Liver (tissue), 9 donors: ENCODE results near the gene CCL19. TPM values are rescaled to one million over a fixed set of nuclear protein-coding genes. Genes with fewer than 3 reads are reported as not detected.

Source experiments
- DNase-seq: peaks from one replicate; pipeline ENCODE4 v3.0.0-alpha.2; 2017; ENCODE audit warnings: low spot score
- H3K27ac ChIP-seq, 2 donors: one replicate each; pipeline ENCODE4 v1.7.0; 2013; ENCODE audit warnings: inconsistent platforms in 2 of 2, low read length in 2 of 2, control low read depth in 1 of 2, low read depth in 1 of 2, mild to moderate bottlenecking in 1 of 2
- H3K27me3 ChIP-seq, 4 donors: one replicate each; pipeline versions ENCODE4 v1.6.1 to v1.7.0; 2013; ENCODE audit warnings: low read length in 3 of 4, inconsistent platforms in 1 of 4, mild to moderate bottlenecking in 1 of 4, moderate library complexity in 1 of 4; ENCODE audit not compliant: control insufficient read depth in 4 of 4, insufficient read depth in 4 of 4
- H3K36me3 ChIP-seq, 4 donors: one replicate each; pipeline versions ENCODE4 v1.6.1 to v1.7.0; 2013; ENCODE audit warnings: low read length in 3 of 4, mild to moderate bottlenecking in 3 of 4, low read depth in 1 of 4, moderate library complexity in 1 of 4; ENCODE audit not compliant: control insufficient read depth in 4 of 4, insufficient read depth in 3 of 4
- H3K4me1 ChIP-seq, 4 donors: one replicate each; pipeline versions ENCODE4 v1.6.1 to v1.7.0; 2013; ENCODE audit warnings: low read length in 3 of 4, mild to moderate bottlenecking in 3 of 4, moderate library complexity in 1 of 4; ENCODE audit not compliant: control insufficient read depth in 4 of 4, insufficient read depth in 4 of 4
- H3K4me3 ChIP-seq, 3 donors: one replicate each; pipeline versions ENCODE4 v1.6.1 to v1.7.0; 2013; ENCODE audit warnings: low read length in 3 of 3, control low read depth in 1 of 3, low read depth in 1 of 3, mild to moderate bottlenecking in 1 of 3
- H3K9ac ChIP-seq, 2 donors: one replicate each; pipeline ENCODE4 v1.7.0; 2013; ENCODE audit warnings: low read length in 2 of 2, mild to moderate bottlenecking in 2 of 2, moderate library complexity in 2 of 2, control low read depth in 1 of 2, low read depth in 1 of 2
- H3K9me3 ChIP-seq, 4 donors: one replicate each; pipeline versions ENCODE4 v1.6.1 to v1.7.0; 2013; ENCODE audit warnings: low read length in 3 of 4; ENCODE audit not compliant: control insufficient read depth in 4 of 4
- CTCF ChIP-seq: fragments of 150-350 bp; IDR thresholded peaks from 2 replicates; pipeline ENCODE4 v1.5.1; 2017; ENCODE audit warnings: improper control_type of control experiment, low read depth, low read length; ENCODE audit not compliant: missing input control
- EGR1 ChIP-seq, 2 donors: IDR thresholded peaks; 2 replicates each; pipeline ENCODE4 v1.6.1; 2016 to 2018; ENCODE audit warnings: antibody characterized with exemption in 2 of 2, low read depth in 2 of 2
- FOXA1 ChIP-seq: IDR thresholded peaks from 2 replicates; pipeline ENCODE4 v1.6.1; 2016; ENCODE audit warnings: antibody characterized with exemption
- FOXA2 ChIP-seq: IDR thresholded peaks from 2 replicates; pipeline ENCODE4 v1.6.1; 2016; ENCODE audit warnings: antibody characterized with exemption
- GABPA ChIP-seq, 2 donors: IDR thresholded peaks in 1 of 2; conservative IDR thresholded peaks in 1 of 2; 2 replicates each; pipeline ENCODE4 v1.6.1; 2016; ENCODE audit warnings: antibody characterized with exemption in 2 of 2, mild to moderate bottlenecking in 1 of 2, moderate library complexity in 1 of 2
- HNF4A ChIP-seq, 2 donors: conservative IDR thresholded peaks; 2 replicates each; pipeline ENCODE4 v1.6.1; 2016; ENCODE audit warnings: antibody characterized with exemption in 2 of 2, mild to moderate bottlenecking in 2 of 2
- HNF4G ChIP-seq: IDR thresholded peaks from 2 replicates; pipeline ENCODE4 v1.6.1; 2016; ENCODE audit warnings: antibody characterized with exemption
- JUND ChIP-seq, 2 donors: IDR thresholded peaks; 2 replicates each; pipeline ENCODE4 v1.6.1; 2016; ENCODE audit warnings: antibody characterized with exemption in 2 of 2
- NR2F2 ChIP-seq: IDR thresholded peaks from 2 replicates; pipeline ENCODE4 v1.6.1; 2016; ENCODE audit warnings: antibody characterized with exemption
- RAD21 ChIP-seq, 2 donors: IDR thresholded peaks; 2 replicates each; pipeline ENCODE4 v1.6.1; 2016; ENCODE audit warnings: antibody characterized with exemption in 2 of 2, mild to moderate bottlenecking in 2 of 2
- RXRA ChIP-seq, 2 donors: IDR thresholded peaks; 2 replicates each; pipeline ENCODE4 v1.6.1; 2017 to 2018; ENCODE audit warnings: antibody characterized with exemption in 2 of 2, mild to moderate bottlenecking in 1 of 2
- SP1 ChIP-seq: IDR thresholded peaks from 2 replicates; pipeline ENCODE4 v1.6.1; 2018; ENCODE audit warnings: antibody characterized with exemption, mild to moderate bottlenecking
- TAF1 ChIP-seq: conservative IDR thresholded peaks from 2 replicates; pipeline ENCODE4 v1.6.1; 2016; ENCODE audit warnings: antibody characterized with exemption, mild to moderate bottlenecking
- YY1 ChIP-seq: IDR thresholded peaks from 2 replicates; pipeline ENCODE4 v1.6.1; 2016; ENCODE audit warnings: antibody characterized with exemption, mild to moderate bottlenecking
- ZBTB33 ChIP-seq: IDR thresholded peaks from 2 replicates; pipeline ENCODE4 v1.6.1; 2016; ENCODE audit warnings: antibody characterized with exemption
- WGBS: extraction: QIAGEN DNeasy Blood & Tissue Kit; methylation state at CpG from one replicate; pipeline ENCODE4 v1.1.7; 2013; 5-methylcytosine and 5-hydroxymethylcytosine counted together
- polyA plus RNA-seq, 2 donors: library from polyadenylated mRNA; stranded (reverse) in 1 of 2; unstranded in 1 of 2; fragments of 200-250 nt in 1 of 2; fragments of >200 nt in 1 of 2; fragmentation: Nextera tagmentation in 1 of 2; extraction: Ambion mirVana in 1 of 2; gene quantifications; one replicate each; pipeline versions ENCODE4 v1.2.1 to v1.2.3, GENCODE V29; 2013 to 2015
- total RNA-seq, 2 donors: library from RNA; depleted of rRNA; stranded (reverse); fragments of >200 nt; gene quantifications; one replicate each; pipeline ENCODE4 v1.2.3, GENCODE V29; 2014
- TF ChIP-seq, protein P1 (sequence below): IDR thresholded peaks from 2 replicates; pipeline ENCODE4 v1.6.1; 2016; ENCODE audit warnings: antibody characterized with exemption
- TF ChIP-seq, protein P2 (sequence below): IDR thresholded peaks from 2 replicates; pipeline ENCODE4 v1.6.1; 2016; ENCODE audit warnings: antibody characterized with exemption, mild to moderate bottlenecking
- donor health status: healthy.
- donor health status: healthy.
- donor health status: healthy.
- donor health status: healthy.
- donor health status: healthy.

Gene CCL19
- total and polyA plus RNA-seq, 4 donors, result 0.33 to 2.9 (median 0.65) TPM; not detected in 1

- H3K9ac ChIP-seq, result no peak overlapping the region
- TF ChIP-seq CTCF (no peak), JUND (IDR thresholded peaks at IDR 0.05) (no peak), FOXA2 (no peak), EGR1 (IDR thresholded peaks at IDR 0.05; ENCODE audit: low read depth in 2 of 2) (no peak), GABPA (IDR thresholded peaks at IDR 0.05 in 1 of 2, conservative IDR thresholded peaks at IDR 0.05 in 1 of 2) (no peak), TAF1 (no peak), SP1 (no peak)
- TF ChIP-seq, protein P1, sequence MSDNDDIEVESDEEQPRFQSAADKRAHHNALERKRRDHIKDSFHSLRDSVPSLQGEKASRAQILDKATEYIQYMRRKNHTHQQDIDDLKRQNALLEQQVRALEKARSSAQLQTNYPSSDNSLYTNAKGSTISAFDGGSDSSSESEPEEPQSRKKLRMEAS, result no peak
- TF ChIP-seq, protein P2, sequence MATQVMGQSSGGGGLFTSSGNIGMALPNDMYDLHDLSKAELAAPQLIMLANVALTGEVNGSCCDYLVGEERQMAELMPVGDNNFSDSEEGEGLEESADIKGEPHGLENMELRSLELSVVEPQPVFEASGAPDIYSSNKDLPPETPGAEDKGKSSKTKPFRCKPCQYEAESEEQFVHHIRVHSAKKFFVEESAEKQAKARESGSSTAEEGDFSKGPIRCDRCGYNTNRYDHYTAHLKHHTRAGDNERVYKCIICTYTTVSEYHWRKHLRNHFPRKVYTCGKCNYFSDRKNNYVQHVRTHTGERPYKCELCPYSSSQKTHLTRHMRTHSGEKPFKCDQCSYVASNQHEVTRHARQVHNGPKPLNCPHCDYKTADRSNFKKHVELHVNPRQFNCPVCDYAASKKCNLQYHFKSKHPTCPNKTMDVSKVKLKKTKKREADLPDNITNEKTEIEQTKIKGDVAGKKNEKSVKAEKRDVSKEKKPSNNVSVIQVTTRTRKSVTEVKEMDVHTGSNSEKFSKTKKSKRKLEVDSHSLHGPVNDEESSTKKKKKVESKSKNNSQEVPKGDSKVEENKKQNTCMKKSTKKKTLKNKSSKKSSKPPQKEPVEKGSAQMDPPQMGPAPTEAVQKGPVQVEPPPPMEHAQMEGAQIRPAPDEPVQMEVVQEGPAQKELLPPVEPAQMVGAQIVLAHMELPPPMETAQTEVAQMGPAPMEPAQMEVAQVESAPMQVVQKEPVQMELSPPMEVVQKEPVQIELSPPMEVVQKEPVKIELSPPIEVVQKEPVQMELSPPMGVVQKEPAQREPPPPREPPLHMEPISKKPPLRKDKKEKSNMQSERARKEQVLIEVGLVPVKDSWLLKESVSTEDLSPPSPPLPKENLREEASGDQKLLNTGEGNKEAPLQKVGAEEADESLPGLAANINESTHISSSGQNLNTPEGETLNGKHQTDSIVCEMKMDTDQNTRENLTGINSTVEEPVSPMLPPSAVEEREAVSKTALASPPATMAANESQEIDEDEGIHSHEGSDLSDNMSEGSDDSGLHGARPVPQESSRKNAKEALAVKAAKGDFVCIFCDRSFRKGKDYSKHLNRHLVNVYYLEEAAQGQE, result no peak
- no peaks in the 10 kb centered on the region for H3K9me3 ChIP-seq
- peaks cover 6 to 22% (median 17%) of the 10 kb centered on the region in 4 donors for H3K4me1 ChIP-seq
- H3K36me3 ChIP-seq, result peaks cover 0 to 11% (median 0%) of the 10 kb centered on the region in 4 donors
- no peak overlapping the region for H3K27ac ChIP-seq
- WGBS, result 92% methylated on average over 5 of the region's 5 CpGs
- H3K27me3 ChIP-seq, result no peaks in the 10 kb centered on the region
- DNase-seq, result no peak
- no peak overlapping the region for H3K4me3 ChIP-seq
Observed at GRCh38 chr9:34656992-34657391, 34.1 kb downstream of the CCL19 start.

GRCh38 chr9:34655394-34655793 is 35.7 kb downstream of the CCL19 start:
- Histone ChIP-seq H3K27me3 (no peaks in the 10 kb centered on the region), H3K4me1 (peaks cover 8 to 37% (median 31%) of the 10 kb centered on the region in 4 donors), H3K27ac (no peak overlapping the region), H3K9ac (no peak overlapping the region), H3K4me3 (no peak overlapping the region), H3K9me3 (no peaks in the 10 kb centered on the region), H3K36me3 (peaks cover 0 to 10% (median 0%) of the 10 kb centered on the region in 4 donors)
- no peak for DNase-seq
- WGBS, result 88% methylated on average over 5 of the region's 5 CpGs
- TF ChIP-seq HNF4G, result no peak
- TF ChIP-seq, protein P2, result no peak
- TF ChIP-seq YY1, result no peak
- TF ChIP-seq RAD21 (IDR thresholded peaks at IDR 0.05), result no peak
- no peak for TF ChIP-seq GABPA (IDR thresholded peaks at IDR 0.05 in 1 of 2, conservative IDR thresholded peaks at IDR 0.05 in 1 of 2)
- no peak for TF ChIP-seq ZBTB33
- TF ChIP-seq SP1, result no peak
- TF ChIP-seq, protein P1, result no peak
- TF ChIP-seq JUND (IDR thresholded peaks at IDR 0.05), result no peak
- no peak for TF ChIP-seq HNF4A (conservative IDR thresholded peaks at IDR 0.05)
- no peak for TF ChIP-seq TAF1
- no peak for TF ChIP-seq NR2F2
- no peak for TF ChIP-seq FOXA2
- no peak for TF ChIP-seq FOXA1
- no peak for TF ChIP-seq EGR1 (IDR thresholded peaks at IDR 0.05; ENCODE audit: low read depth in 2 of 2)
- no peak for TF ChIP-seq CTCF
- TF ChIP-seq RXRA (IDR thresholded peaks at IDR 0.05), result no peak
